Measurements from ENCODE around the gene UMODL1.

- TF ChIP-seq CTCF (IDR thresholded peaks at IDR 0.05; ENCODE audit: low read depth, low read length) = no peak
- TF ChIP-seq MAX (IDR thresholded peaks at IDR 0.05; ENCODE audit: low read depth, low read length) = no peak
- no peak for TF ChIP-seq MYC (IDR thresholded peaks at IDR 0.05; ENCODE audit: low read depth, low read length)
- no peak for TF ChIP-seq POLR2A (IDR thresholded peaks at IDR 0.05; ENCODE audit: extremely low read depth, insufficient read length)
Observed at GRCh38 chr21:42137191-42137904, 66.2 kb downstream of the UMODL1 start.

All from NB4 (cell line).